Choroid plexus epithelial cell (primary cell): ENCODE data around the gene MCRIP1.

Experiments used
- DNase-seq: peaks from one replicate; pipeline ENCODE4 v3.0.0-alpha.2; 2010; ENCODE audit warnings: low read depth
- H3K4me3 ChIP-seq: 2 replicates; pipeline ENCODE4 v1.5.1; 2011; ENCODE audit warnings: low read depth, mild to moderate bottlenecking, control low read depth, low read length, moderate library complexity
- TF ChIP-seq, protein P1 (sequence below): conservative IDR thresholded peaks from 2 replicates; pipeline ENCODE4 v1.5.1; 2011; ENCODE audit warnings: low read depth, mild to moderate bottlenecking, control low read depth, inconsistent platforms, low read length, moderate library complexity

MCRIP1 gene

GRCh38 chr17:81831563-81831956, 1.5 kb downstream of the MCRIP1 start:
- no peak overlapping the region for H3K4me3 ChIP-seq
- DNase-seq, result no peak

GRCh38 chr17:81829858-81830257, 3.2 kb downstream of the MCRIP1 start:
- no peak overlapping the region for H3K4me3 ChIP-seq
- DNase-seq, result no peak
- TF ChIP-seq, protein P1, sequence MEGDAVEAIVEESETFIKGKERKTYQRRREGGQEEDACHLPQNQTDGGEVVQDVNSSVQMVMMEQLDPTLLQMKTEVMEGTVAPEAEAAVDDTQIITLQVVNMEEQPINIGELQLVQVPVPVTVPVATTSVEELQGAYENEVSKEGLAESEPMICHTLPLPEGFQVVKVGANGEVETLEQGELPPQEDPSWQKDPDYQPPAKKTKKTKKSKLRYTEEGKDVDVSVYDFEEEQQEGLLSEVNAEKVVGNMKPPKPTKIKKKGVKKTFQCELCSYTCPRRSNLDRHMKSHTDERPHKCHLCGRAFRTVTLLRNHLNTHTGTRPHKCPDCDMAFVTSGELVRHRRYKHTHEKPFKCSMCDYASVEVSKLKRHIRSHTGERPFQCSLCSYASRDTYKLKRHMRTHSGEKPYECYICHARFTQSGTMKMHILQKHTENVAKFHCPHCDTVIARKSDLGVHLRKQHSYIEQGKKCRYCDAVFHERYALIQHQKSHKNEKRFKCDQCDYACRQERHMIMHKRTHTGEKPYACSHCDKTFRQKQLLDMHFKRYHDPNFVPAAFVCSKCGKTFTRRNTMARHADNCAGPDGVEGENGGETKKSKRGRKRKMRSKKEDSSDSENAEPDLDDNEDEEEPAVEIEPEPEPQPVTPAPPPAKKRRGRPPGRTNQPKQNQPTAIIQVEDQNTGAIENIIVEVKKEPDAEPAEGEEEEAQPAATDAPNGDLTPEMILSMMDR, result no peak

More at GRCh38 chr17:81831563-81831956, 1.5 kb downstream of the MCRIP1 start:
- TF ChIP-seq, protein P1, result no peak

- peak; percentile 48 for DNase-seq
- no peak overlapping the region for H3K4me3 ChIP-seq
- TF ChIP-seq, protein P1, result no peak
These were observed 4.4 kb downstream of the MCRIP1 start for GRCh38 chr17:81828656-81829055.

GRCh38 chr17:81825841-81826466, 7.1 kb downstream of the MCRIP1 start:
- no peak overlapping the region for H3K4me3 ChIP-seq
- TF ChIP-seq, protein P1, result no peak
- DNase-seq, result no peak

DNA sequence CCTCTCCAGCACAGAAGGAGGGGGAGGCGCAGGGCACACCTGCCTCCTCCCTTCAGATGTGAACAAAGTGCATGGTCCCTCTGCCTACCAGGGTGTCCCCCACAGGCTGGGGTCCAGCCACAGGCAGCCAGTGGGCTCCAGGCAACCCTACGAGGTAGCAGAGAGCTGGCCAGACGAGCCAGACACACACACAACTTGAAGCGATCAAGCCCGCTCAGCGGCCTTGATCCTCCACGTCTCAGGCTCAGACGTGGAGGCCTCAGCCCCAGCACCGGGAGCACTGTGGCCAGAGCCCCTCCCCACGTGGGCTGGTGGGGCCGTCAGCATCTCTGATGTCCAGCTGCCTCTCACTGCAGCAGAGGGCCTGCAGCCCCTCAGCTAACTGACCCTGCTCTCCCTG, 8.5 kb downstream of the MCRIP1 start:
- DNase-seq, result no peak
- no peak overlapping the region for H3K4me3 ChIP-seq
- TF ChIP-seq, protein P1, result no peak

- TF ChIP-seq, protein P1, result no peak
- H3K4me3 ChIP-seq, result no peak overlapping the region
- DNase-seq, result no peak
These were observed 9.1 kb downstream of the MCRIP1 start for GRCh38 chr17:81823820-81824550.
